NCI-H460 (cell line): ENCODE data around the gene PCNX3. TPM values are rescaled to one million over a fixed set of nuclear protein-coding genes. Genes with fewer than 3 reads are reported as not detected.
"Not testable (repeated sequence)": the region's sequence is repeated elsewhere in the genome, so short reads cannot be mapped to it uniquely, and the experiment has no call there.

ENCODE experiments used
- DNase-seq: peaks from one replicate; pipeline ENCODE4 v3.0.0-alpha.2; 2016; ENCODE audit warnings: low read depth; ENCODE audit errors: extremely low read depth
- total RNA-seq: library from RNA; depleted of rRNA; stranded (reverse); fragments of >200 nt; shearing (Covaris generic); gene quantifications from 2 replicates; pipeline ENCODE4 v1.2.3, GENCODE V29; 2014

PCNX3 gene
- total RNA-seq, 1 experiment from 2014 or later = 12.3 TPM

DNA sequence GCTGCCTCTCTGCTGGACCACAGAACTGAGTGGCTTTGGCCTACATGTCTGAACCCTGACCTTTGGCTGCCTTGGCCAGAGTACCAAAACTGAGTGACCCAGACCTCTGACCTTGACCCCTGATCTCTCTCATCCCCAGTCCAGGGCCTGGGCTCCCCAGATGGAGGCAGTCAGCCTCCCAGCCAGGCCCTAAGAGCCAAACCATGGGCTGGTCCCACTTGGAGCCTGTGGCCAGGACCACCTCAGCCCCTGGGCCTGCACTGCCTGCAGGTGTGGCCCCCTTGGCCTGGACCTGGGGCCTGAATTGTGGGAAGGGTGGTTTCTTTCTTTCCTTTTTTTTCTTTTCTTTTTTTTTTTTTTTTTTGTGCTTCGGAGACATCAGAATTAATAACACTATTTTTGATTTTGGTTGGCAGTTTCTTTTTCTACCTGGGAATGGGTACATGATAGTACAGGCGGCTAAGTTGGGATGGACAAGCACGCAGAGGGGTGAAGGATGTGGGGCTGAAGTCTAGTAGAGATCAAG lies 21.5 kb downstream of the PCNX3 start:
- no peak for DNase-seq

- DNase-seq = peak; percentile 69
Observed at GRCh38 chr11:65637794-65638419, 22.3 kb downstream of the PCNX3 start, which contains the start of gene SIPA1. Gene SIPA1, plus strand, starts transcription at chr11:65638101. Its CDS starts 2,821 bp downstream, at chr11:65640922.

- DNase-seq = not testable (repeated sequence)
Observed at GRCh38 chr11:65639228-65639597, 23.6 kb downstream of the PCNX3 start.

GRCh38 chr11:65639623-65640482 lies 24.3 kb downstream of the PCNX3 start:
- DNase-seq = no peak

GRCh38 chr11:65640483-65641296 lies 25.1 kb downstream of the PCNX3 start:
- DNase-seq = no peak

DNA sequence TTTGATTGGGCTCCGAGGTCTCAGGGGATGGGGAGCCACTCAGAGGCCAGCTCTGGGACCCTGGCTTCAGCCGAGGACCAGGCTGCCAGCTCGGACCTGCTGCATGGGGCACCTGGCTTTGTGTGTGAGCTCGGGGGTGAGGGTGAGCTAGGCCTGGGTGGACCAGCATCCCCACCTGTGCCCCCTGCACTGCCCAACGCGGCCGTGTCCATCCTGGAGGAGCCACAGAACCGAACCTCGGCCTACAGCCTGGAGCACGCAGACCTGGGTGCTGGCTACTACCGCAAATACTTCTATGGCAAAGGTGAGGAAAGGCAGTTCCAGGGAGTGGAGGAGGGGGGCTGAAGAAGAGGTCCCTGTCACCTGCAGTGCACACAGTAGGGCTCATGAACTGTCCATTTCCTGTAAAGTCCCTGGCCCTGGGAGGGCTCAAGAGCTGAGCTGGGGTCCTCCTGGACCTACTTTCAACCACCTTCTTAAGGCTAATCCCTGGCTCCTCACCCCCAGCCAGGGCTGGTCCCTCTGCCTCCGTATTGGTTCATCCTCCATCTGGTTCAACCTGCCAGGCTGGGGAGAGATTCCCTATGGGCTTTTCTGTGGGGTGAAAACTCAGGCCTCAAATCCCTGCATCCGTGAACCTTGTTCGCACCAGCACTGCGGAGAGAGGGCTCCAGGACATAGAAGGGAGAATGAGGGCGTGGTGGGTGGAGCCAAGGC lies 25.9 kb downstream of the PCNX3 start:
- no peak for DNase-seq

GRCh38 chr11:65642014-65642671 lies 26.6 kb downstream of the PCNX3 start:
- no peak for DNase-seq

DNA sequence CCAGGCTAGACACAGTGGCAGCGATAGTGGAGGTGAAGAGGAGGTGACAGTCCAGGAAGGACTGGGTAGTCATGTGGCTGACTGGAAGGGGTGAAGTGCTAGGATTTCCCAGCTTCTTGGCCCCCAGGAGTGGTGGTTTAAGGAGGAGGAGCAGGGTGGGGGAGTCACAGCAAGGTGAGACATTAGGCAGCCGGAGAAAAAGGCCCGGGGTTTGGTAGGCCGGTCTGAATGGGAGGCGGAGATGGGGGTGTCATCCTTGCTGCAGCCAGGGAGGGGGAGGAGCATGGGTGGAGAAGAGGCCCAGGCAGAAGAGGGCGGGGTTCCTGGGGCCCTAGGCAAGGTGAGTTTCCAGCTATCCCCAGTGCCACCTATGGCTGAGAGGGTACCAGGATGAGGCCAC lies 28.4 kb downstream of the PCNX3 start:
- DNase-seq = no peak

DNA sequence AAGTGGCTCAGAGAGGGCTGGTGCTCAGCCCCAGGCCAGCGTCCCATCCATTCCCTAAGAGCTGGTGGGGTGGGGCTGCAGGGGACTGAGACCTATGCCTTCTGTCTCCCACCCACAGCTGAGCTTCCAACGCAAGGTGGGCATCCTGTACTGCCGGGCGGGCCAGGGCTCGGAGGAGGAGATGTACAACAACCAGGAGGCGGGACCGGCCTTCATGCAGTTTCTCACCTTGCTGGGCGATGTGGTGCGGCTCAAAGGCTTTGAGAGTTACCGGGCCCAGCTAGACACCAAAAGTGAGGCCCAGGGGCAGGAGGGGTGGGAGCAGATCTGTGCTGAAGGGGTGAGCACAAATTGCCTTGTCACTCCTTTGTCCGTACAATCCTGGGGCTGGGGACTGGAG lies 29.3 kb downstream of the PCNX3 start:
- no peak for DNase-seq

- no peak for DNase-seq
Observed at GRCh38 chr11:65645710-65646109, 30.1 kb downstream of the PCNX3 start.

- no peak for DNase-seq
Observed at GRCh38 chr11:65646288-65646957, 30.8 kb downstream of the PCNX3 start.

DNA sequence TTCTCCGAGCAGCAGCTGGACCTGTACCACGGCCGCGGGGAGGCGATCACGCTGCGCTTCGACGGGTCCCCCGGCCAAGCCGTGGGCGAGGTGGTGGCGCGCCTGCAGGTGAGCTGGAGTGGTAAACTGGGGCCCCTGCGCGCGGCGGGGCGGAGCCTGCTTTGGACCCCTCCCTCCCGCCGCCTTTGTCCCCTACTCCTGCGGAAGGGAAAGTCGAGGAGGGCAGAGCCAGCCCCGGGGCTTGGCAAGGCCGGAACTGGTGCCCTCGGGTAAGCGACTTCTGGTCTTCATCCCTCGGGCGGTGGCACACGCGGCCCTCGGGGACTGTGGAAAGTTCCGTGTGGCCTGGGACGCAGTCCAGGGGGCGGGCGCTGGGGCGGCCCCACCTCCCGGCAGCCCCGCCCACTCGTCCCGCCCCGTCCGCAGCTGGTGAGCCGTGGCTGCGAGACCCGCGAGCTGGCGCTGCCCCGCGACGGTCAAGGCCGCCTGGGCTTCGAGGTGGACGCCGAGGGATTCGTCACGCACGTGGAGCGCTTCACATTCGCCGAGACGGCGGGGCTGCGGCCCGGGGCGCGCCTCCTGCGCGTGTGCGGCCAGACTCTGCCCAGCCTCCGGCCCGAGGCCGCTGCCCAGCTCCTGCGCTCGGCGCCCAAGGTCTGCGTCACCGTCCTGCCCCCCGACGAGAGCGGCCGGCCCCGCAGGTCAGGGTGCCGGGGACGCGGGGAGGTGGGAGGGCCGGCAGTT lies 31.6 kb downstream of the PCNX3 start:
- no peak for DNase-seq

GRCh38 chr11:65648997-65649493 lies 33.5 kb downstream of the PCNX3 start:
- DNase-seq = no peak

- DNase-seq = no peak
Observed at GRCh38 chr11:65649656-65650546, 34.3 kb downstream of the PCNX3 start.

DNA sequence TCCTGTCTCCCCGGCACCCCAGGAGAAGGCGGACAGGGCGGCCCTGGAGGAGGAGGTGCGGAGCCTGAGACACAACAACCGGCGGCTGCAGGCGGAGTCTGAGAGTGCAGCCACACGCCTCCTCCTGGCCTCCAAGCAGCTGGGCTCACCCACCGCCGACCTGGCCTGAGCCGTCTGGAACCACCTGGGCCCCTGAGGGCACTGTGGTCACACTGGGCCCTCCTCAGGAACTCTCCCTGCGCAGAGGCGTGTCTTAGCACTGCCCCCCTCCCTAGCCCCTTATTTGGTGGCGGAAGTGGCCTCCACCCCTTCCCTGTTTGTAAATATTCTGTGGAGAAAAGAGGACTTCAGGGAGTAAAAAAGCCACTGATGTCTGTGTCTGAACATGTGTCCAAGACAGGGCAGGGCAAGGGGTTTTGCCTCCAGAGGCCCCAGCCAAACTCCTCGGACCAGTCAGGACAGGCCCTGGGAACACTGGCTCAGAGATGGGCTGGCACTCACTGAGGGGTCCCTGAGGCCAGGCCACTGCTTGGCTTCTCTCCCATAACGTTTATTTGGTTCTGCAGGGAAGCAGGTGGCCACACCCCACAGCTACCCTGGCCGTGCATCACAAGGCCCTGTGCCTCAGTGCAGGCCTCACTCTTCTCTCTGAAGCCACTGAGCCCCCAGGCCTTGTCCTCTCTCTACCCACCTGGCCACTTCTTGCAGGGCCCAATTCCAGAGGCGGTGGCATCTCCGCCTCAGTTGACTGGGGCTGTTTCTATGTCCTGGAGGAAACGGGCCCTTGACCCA lies 35.2 kb downstream of the PCNX3 start:
- no peak for DNase-seq

- no peak for DNase-seq
Observed at GRCh38 chr11:65651339-65651588, 35.7 kb downstream of the PCNX3 start.
